ENCODE data around the gene PEG3.

GRCh38 chr19:56819166-56819565, 21.4 kb downstream of the PEG3 start:
- no peak for TF ChIP-seq JUND (IDR thresholded peaks at IDR 0.05; ENCODE audit: low read length)
- no peak for TF ChIP-seq BACH1 (IDR thresholded peaks at IDR 0.05; ENCODE audit: low read length)
- TF ChIP-seq GTF2F1 (IDR thresholded peaks at IDR 0.05; ENCODE audit: borderline replicate concordance, low read depth, low read length) = no peak
